Measurements from ENCODE around the gene ASB1.

ASB1 gene

GRCh38 chr2:238426568-238427434 lies at the start of gene ASB1:
TSS of gene ASB1 (plus strand) at chr2:238426927. CDS start at chr2:238427071, 144 bp downstream.
- peak; percentile 51 to 72 for DNase-seq

GRCh38 chr2:238378230-238379095 lies 48.3 kb upstream of the ASB1 start:
- DNase-seq: no peak

GRCh38 chr2:238379096-238379810 lies 47.5 kb upstream of the ASB1 start:
- DNase-seq: no peak

GRCh38 chr2:238380336-238380735 lies 46.4 kb upstream of the ASB1 start:
- no peak for DNase-seq

GRCh38 chr2:238380785-238381184 lies 45.9 kb upstream of the ASB1 start:
- DNase-seq: no peak

GRCh38 chr2:238381341-238382115 lies 45.2 kb upstream of the ASB1 start:
- DNase-seq: peak in 1 of 2 donors; percentile 47

GRCh38 chr2:238382381-238382781 lies 44.3 kb upstream of the ASB1 start:
- peak in 1 of 2 donors; percentile 33 for DNase-seq

GRCh38 chr2:238383135-238383534 lies 43.6 kb upstream of the ASB1 start:
- DNase-seq: no peak

- no peak for DNase-seq
Observed at GRCh38 chr2:238383743-238384380, 42.9 kb upstream of the ASB1 start.

GRCh38 chr2:238387332-238387731 lies 39.4 kb upstream of the ASB1 start:
- DNase-seq: no peak

GRCh38 chr2:238388794-238389193 lies 37.9 kb upstream of the ASB1 start:
- no peak for DNase-seq

GRCh38 chr2:238389988-238390589 lies 36.6 kb upstream of the ASB1 start:
- DNase-seq: no peak

GRCh38 chr2:238391042-238391689 lies 35.6 kb upstream of the ASB1 start:
- DNase-seq: no peak

GRCh38 chr2:238396663-238397062 lies 30.1 kb upstream of the ASB1 start:
- no peak for DNase-seq

- no peak for DNase-seq
Observed at GRCh38 chr2:238397356-238397755, 29.4 kb upstream of the ASB1 start.

- no peak for DNase-seq
Observed at GRCh38 chr2:238398577-238398976, 28.1 kb upstream of the ASB1 start.

GRCh38 chr2:238399094-238399493 lies 27.6 kb upstream of the ASB1 start:
- no peak for DNase-seq

GRCh38 chr2:238401551-238401950 lies 25.2 kb upstream of the ASB1 start:
- no peak for DNase-seq

- DNase-seq: no peak
Observed at GRCh38 chr2:238403632-238404405, 22.9 kb upstream of the ASB1 start.
